DMS53 (cell line): ENCODE measurements around the gene RAMP1.

ENCODE experiments used
- DNase-seq: peaks from one replicate; lab custom pipeline; 2025; lab: John Stamatoyannopoulos, UW

Gene RAMP1

DNA sequence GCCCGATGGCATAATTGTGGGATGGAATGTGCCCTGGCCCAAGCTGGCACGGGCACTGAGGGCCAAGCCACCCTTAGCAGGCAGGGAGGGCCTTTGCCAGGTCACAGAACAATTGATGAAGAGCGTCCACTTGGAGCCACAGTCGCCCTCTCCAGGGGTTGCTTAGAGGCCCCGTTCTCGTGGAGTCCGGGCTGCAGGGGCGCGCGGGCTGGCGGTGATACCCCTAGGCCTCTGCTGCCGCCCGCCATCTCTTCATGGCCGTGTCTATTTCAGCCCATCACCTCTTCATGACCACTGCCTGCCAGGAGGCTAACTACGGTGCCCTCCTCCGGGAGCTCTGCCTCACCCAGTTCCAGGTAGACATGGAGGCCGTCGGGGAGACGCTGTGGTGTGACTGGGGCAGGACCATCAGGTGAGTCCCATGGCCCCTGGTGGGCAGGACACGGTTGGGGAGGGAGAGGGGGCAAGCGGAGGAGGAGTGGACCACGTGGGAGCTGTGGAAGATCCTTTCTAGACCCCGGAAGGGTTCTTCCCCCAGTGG lies 17.6 kb downstream of the RAMP1 start:
- no peak for DNase-seq

GRCh38 chr2:237877576-237878307 lies 18.3 kb downstream of the RAMP1 start:
- no peak for DNase-seq

DNA sequence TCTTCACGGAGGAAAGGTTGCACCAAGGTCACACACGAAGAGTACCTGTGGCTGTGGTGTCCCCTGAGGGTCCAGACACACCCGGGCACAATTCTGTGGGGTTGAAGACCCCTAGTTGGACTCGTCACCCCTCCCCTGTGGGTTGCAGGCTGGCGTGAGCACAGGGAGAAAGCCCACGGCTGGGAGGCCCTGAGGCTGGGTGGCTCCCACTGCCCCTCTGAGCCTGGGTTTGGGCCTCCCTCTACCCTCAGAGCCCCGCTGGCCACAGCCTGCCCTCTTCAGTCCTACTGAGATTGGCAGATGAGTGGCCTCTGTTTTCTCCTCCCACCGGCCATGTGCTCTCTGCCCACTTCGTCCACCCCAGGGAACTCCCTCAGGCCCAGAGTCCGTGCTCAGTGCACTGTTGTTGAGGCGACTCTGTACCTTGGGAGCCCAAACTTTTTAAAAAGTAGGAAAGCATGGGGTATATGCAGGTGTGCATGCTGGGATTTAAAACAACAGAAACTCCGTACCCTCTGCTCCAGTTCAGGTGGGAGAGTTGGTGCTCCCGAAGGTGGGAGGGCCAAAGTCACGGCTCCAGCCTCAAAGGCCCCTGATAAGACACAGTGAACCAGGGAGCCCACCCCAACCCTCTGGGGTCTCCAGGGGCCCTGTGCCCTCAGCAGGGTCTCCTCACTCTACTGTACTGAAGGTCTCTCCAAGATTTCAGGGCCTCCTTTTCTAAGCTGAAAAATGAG lies 19.1 kb downstream of the RAMP1 start:
- no peak for DNase-seq

DNA sequence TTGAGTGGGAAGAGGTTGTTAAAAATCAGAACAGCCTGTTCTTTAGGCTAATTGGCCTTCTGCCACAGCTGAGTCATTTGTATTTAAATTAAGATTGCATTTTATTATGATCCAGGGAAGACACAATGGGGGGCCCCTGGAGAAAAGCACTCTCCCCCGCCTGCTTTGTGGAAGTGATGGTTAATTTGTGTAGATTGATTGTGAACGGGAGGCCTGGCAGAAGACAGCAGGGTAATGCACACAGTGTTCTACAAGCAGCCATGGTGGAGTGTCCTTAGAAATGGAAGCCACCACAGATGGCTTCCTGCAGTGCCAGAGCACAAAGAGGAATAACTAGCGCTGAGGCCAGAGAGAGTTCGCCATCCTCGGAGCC lies 19.6 kb downstream of the RAMP1 start:
- DNase-seq: no peak

- DNase-seq: no peak
These were observed 20.7 kb downstream of the RAMP1 start for GRCh38 chr2:237879991-237880560.

- DNase-seq: no peak
These were observed 23.4 kb downstream of the RAMP1 start for GRCh38 chr2:237882510-237883481.

GRCh38 chr2:237883951-237884446 lies 24.6 kb downstream of the RAMP1 start:
- no peak for DNase-seq

DNA sequence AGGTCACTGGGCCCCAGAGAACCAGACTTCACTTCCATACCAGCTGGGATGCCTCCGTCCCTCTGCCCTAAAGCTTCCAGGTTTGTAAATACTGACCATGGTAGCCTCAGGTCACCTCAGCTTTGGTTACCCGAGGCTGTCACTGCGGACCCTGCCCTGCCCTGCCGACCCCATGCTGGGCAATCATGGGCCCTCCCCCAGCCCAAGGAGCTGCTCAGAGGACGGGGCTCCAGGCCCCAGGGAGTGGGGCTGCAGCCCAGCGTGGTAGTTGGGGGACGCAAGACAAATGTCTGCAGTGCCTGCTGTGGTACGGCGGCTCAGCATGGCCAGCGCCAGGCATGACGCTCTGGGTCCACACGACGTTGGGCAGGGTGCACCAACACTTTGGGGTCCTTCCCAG lies 25.3 kb downstream of the RAMP1 start:
- DNase-seq: no peak

- DNase-seq: no peak
These were observed 25.9 kb downstream of the RAMP1 start for GRCh38 chr2:237885111-237885930.

- DNase-seq: no peak
These were observed 26.7 kb downstream of the RAMP1 start for GRCh38 chr2:237885931-237886684.

- no peak for DNase-seq
These were observed 27.5 kb downstream of the RAMP1 start for GRCh38 chr2:237886685-237887481.

GRCh38 chr2:237888389-237888788 lies 29.0 kb downstream of the RAMP1 start:
- DNase-seq: peak; percentile 26

DNA sequence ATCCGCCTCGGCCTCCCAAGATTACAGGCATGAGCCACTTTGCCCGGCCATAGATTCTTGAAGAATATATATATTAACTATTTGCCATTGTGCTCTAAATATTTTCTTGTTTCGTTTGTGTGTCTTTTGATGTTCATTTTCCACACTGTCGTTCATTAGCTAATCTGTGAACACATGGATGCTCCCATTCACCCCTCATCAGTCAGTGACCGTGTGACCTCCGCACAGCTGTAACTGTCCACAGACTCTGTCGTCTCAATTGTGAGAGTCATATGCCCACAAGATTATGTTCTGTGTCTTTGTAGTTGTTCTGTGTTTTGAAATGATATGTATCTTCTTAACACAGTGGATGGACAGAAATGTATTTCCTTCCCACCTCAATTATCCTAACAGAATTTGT lies 29.6 kb downstream of the RAMP1 start:
- no peak for DNase-seq

DNA sequence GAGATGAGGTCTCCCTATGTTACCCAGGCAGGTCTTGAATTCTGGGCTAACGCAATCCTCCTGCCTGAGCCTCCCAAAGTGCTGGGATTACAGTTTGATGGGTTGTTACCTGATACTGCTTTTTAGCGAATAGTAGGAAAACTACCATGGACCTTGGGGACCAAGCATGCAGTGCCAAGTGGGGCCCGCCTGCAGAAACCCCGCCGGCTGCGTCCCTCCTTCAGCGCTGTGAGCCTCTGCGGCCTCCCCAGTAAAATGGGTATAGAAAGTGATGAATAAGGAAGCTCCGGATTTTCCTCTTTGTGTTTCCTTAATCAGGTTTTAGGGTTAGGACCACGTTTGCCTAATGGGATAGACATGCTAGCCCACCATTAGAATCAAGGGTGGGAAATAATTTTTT lies 30.4 kb downstream of the RAMP1 start:
- DNase-seq: no peak

DNA sequence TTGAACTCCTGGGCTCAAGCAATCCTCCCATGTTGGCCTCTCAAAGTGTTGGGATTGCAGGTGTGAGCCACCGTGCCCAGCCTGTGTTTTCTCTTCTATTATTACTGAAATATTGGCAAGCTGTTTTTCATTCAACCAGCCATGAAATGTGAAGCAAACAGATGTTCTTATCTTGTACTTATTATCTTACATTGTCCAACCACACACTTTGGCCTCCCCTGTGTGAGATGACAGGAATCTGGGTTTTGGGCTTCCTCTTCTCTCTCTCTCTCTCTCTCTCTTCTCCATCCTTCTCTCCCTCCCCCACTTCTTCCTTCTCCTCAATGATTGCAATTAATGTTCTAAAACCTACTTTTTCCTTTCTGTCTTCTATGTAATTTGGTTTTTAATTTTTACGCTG lies 33.1 kb downstream of the RAMP1 start:
- DNase-seq: no peak

DNA sequence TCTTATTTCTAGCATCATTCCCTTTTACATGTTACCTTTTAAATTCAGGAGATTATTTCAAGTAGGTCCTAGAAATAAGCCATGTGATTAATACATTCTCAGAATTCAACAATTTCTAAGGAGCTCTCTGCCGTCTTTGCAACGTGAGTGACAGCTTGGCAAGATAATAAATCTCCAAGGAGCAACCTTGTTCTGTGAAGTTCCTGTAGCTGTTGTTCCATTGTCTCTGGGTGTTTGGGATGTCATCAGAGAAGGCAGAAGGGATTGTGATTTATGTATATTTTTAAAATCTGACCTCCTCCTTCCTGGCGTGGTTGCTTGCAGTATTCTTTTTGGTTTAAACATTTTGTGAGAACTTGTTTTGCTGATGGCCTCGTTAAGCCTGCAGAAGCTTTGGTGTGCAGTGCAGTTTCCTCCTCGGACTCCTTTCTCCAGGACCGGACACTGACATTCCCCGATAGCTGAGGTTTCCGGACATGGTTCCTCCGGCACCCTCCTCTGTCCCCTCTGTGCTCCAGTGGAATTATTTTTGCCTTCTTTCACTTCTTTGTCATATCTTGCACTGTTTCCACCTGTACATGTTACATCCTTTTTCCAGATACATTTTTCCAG lies 33.7 kb downstream of the RAMP1 start:
- DNase-seq: no peak

DNA sequence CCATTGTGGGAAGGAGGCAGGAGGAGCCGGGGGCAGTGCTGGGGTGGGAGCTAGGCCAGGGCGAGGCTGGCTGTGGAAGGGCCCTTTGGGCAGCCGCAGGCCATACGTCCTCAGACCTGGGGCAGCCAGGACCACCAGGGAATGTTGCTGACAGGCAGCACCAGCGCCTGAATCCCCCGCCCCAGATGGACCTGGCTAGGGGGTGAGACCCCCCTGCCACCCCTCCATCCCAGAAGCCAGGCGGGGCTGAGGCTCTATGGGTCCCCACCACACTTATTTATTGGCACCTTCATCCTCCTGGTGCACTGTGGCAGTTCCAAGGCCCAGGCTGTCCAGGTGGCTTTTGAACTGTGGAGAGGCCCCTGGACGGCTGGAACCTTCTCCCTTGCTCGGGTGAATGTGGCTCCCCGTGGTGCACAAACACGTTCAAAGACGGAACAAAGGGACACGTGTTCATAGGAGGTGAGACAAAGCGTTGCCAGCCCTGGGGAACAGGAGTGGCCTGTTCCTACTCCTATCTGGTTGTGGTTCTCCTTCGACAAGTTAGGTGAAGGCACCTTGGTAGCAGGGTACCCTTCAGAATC lies 35.1 kb downstream of the RAMP1 start:
- DNase-seq: no peak

- no peak for DNase-seq
These were observed 35.6 kb downstream of the RAMP1 start for GRCh38 chr2:237894986-237895543.
